Endothelial cell of hepatic sinusoid (primary cell): ENCODE measurements around the gene ASAP3.

Source experiments
- in situ Hi-C: cut with HindIII; loops from 2 replicates; pipeline ENCODE4 v1.10.0; 2017; ENCODE audit warnings: low sequenced_read_pairs

The ASAP3 gene

DNA sequence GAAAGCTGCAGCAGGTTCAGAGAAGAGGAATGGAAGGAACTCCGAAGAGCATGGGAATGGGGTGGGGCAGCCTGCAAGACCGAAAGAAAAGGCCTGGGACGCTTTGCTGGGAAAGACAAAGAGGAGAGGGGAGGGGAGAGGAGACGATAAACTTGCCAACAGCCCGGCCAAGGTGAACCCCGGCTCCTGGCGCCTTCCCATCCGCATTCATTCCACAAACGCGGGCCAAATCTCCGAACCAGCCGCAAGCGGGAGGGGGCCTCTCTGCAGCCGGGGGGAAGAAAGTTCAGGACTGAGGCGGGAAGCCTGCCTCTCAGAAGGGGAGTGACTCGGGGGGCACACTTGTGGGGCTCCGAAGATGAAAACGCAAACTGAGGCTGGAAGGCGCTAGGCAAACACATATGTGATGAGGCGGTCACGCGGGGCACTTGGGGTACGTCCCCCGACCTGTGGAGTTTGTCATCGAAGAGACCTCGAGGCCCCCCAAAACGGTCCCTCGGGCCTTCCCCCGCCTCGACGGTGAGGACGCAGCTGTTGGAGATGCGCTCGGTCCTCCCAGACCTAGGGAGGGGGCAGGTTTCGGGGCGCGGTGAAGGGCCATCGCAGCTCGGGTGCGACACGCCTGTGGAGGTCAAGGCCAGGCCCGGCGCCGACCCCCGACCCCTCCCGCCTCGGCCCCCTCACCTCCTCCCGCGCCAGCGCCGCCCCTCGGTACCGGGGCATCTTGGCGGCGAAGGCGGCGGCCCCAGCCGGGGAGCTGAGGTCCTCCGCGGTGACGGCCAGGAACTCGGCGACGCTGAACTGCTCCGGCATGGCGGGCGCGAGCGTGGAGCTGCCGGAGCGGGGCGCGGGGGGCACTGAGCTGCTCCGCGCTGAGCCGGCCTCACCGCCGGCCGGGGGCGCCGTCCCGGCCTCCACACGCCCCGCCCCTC lies at the start of gene ASAP3:
Gene ASAP3 (minus strand): TSS at position 859 of the 932 bp plus-strand sequence. CDS start 46 bp downstream, at position 813.
- in situ Hi-C loops, result no loop called here

DNA sequence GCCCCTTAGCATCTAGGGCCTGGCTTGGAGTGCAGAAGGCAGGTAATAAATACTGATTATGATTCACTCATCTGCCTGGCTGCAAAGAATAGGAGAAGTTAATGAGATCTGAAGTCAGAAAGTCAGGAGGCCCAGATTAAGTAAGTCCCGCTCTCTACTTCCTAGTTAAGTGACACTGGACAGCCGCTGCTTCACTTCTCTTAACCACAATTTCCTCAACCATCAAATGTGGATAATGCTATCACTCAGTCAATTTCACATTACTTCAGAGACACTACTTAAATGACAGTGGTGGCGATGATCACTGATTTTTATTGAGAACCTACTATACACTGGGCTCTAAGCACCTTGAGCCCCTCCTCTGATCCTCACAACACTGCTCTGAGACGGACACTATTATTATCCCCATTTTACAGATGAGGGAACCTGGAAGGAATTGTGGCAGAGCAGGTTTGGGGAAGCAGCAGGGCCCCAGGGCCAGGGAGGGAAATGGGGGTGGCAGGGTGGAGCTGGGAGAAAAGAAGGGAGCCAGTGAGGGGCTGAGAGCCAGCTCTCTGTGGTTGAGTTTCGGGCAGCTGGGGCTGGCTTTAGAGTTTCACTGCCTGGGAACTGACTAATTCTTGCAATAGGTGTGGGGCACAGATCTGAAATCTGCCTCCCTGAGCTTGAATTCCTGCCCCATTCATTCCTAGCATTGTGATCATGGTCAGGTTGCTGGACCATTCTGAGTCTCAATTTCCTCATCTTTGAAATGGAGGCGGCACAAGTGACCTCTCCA lies 49.5 kb upstream of the ASAP3 start:
- in situ Hi-C loops, result no loop called here

DNA sequence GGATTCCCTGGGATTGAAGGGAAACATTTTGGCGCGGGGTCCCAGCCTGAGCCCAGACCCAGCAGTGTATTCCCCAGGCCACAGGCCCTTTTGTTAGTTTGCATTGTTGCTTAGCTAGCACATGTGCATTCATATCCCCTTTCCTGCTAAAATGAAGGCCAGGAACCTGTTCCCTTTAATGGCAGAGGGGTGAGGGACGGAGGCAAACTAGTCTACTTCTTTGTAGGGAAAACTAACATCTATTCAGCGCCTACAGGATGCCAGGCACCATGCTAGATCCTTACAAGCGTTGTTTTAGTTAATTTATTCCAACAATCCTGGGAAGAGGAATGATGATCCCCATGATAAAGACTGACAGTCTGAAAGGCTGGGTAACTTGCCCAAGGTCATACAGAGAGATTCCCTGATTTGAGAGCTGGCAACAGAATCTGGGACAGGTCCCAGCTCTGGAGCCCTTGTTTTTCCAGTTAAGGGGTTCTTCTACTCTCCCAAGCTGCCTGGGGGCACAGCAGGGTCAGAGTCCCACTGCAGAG lies 47.6 kb upstream of the ASAP3 start:
- in situ Hi-C loops, result no loop called here

DNA sequence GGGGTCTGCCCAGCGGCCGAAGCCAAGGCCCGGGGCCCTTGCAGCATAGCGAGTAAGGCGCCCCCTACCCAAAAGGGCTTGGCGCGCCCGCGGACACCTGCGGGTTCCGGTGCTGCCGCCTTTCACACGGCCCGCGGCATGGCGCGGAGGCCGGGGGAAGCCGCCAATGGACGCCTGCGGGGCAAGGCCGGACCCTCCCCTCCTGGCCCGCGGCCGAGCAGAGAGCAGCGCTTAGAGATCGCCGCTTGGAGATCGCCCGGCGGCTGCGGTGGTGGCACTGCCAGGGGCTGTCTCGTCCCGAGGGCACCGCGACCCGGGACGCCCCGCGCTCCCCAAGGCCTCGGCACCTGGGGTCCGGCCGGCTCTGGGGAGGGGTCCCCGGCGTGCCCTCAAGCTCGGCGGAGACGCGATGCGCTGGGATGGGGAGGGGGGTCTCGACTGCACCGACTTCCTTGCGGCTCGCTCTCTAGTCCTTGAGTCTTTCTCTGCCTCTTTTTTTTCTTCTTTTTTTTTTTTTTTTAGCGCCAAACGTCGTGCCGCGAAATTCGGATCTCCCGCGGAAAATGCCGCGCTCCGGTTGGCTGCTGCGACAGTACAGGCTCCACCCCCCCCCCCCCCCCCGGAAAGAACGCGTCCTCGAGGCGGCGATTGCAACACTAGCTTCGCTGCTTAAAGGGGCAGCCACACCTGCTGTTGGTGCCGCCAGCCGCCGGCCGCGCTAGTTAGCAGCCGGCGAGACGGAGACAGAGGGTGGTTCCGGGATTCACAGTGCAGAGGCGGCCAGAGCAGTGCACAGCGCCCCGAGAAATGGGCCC lies 47.0 kb upstream of the ASAP3 start, which contains the start of gene E2F2:
Gene E2F2 (minus strand): TSS at position 487 of the 815 bp plus-strand sequence. CDS start 440 bp downstream, at position 47.
- in situ Hi-C loops, result no loop called here

DNA sequence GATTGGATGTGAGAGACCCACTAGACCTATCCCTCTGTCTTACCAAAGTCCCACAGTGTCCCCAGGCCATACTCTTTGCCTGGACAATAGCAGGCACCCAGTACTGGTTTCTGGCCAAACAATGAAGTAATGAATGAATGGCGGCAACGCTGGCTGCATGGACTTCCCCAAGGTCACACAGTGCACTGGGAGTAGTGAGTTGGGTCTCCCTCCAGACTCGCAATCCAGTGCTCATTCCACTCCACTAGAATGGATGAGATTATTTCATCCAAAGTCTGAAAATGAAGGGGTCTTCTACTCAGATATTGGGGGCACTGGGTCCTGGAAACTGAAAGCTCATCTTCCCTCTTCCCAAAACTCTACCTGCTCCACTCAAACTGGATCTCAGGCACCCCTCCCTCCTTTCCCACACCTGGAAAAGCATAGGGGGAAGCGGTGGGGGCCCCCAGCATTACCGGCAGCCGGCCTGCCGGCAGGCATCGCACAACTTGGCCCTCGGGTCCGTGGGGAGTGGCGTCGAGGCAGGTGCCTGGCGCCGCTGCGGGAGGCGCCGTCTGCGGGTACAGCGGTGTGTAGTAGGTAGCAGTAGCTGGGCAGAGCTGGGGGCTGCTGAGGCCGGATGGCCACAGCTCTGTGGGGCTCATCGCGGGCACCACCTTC lies 46.2 kb upstream of the ASAP3 start:
- in situ Hi-C loops, result no loop called here

DNA sequence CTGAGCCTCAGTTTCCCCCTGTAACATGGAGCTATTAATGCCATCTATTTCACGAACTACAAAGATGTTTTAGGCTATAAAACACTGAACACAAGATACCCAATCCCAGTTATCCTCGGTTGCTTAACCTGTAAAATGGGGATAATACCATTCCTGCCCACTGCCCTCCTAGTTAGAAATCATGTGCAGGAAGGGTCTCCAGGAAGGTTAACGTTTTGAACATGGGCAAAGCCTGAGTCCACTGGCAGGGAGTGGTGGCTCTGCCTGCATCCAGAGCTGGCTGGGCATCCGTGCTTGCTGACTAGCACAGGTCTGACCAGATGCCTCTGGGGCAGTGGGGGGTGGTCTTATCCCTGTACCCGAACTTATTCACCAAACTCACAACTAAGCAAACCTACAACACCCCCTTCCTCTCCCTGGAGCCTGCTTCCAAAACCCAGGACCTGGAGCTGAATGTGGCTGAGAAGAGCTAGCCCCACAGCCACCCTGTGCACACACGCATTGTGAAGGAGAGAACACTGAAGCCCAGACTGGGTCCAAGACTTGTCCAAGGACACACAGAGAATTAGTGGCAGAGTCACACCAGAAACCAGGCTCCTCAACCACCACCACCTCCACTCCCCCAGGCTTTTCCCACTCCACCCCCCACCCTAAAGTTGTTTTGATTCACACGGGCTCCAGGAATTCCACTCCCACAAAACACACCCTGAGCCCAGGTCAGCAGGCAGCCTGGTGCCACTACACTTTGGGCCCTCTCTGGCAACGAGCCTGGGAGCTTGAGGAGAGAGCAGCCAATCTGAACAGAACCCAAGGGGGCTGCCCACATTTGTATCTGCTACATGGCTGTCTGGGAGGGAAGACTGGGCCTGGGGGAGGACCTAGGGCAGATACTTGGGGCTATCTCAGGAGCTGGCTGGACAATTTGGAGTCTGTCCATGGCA lies 45.4 kb upstream of the ASAP3 start:
- in situ Hi-C loops, result no loop called here

DNA sequence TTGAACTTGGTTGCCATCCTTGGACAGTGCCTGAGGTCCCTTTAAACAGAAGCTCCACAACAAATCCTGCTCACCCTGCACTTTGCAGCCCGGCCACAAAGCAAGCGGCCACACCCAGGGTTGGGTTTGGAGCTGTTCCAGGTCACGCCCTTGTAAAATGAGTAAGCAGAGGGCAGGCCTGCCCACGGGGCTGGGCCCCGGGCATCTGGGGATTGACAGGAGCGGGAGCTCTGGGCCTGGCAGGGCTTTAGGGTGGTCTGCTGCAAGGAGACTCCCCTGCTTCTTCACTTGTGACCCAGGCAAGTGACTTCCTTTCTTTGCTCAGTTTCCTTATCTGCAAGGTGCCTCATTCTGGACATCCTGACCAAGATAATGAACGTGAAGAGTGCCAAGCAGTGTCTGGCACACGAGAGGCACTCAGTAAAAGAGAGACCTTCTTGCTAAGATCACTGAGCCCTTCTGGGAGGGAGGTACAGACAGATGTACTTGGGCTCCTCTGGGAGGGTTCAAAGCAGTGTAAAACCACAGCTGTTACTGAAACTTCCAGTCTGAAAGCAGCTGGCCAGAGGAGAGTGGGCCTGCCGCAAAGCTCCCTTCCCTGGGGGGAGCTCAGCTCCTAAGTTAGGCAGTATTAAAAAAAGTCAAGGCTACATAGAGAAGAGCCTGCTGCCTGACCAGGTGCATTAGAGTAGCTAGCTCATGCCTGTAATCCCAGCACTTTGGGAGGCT lies 44.4 kb upstream of the ASAP3 start:
- in situ Hi-C loops, result no loop called here

DNA sequence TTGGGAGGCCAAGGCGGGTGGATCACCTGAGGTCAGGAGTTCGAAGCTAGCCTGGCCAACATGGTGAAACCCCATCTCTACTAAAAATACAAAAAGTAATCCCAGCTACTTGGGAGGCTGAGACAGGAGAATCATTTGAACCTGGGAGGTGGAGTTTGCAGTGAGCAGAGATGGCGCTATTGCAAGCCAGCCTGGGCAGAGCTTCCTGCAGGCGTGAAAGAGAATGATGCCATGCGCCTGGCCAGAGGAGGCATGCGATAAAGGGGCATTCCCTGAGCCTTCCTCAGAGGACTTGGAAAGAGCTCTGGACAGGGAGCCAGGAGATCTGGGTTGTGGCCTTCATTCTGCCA lies 43.9 kb upstream of the ASAP3 start:
- in situ Hi-C loops, result no loop called here

DNA sequence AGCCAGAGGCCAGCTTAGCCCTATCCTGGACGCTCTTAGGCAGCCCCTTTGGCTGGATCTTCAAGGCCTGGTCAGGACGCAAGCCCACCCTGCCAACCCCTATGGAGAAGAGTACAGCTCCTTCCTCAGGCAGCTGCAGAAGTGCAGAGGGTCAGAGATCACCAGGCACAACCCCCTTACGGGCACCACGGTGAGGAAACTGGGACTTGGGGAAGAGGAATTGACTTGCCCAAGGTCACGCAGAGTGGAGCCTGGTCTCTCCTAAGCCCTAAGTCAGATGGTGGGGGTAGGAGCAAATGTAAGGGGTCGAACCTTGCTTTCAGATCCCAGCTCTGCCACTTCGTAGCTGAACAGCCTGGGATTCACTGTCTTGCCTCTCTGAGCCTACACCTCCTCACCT lies 43.4 kb upstream of the ASAP3 start:
- in situ Hi-C loops, result no loop called here

DNA sequence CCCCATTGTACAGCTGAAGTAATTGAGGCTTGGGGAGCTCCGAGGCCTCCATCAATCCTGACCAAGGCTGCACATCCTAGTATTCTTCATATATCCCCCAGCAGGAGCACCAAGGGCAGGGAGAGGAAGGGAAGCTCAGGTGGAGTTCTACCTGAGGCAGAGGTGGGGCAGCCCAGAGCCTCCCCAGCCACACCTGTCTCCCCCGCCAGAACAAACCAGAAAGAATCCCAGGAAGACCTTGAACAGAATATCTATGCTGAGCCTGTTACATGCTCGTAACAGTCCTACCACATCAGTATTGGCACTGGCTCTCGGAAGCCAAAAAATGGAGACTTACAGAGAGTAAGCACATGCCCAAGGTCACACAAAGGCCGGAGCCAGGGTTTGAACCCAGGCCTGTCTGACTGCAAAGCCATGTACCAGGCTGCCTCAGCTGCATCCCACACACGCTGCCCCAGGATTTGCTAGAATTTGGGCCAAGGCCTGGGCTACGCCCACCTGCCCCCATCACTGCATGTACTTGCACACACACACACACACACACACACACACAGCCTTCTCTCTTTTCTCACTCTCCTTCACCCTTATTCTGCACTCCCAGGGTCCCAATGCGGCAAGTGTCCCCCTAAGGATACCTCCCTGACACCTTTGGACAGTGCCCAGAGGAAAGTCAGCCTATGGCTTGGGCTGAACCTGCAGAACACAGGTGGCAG lies 42.5 kb upstream of the ASAP3 start:
- in situ Hi-C loops, result no loop called here

DNA sequence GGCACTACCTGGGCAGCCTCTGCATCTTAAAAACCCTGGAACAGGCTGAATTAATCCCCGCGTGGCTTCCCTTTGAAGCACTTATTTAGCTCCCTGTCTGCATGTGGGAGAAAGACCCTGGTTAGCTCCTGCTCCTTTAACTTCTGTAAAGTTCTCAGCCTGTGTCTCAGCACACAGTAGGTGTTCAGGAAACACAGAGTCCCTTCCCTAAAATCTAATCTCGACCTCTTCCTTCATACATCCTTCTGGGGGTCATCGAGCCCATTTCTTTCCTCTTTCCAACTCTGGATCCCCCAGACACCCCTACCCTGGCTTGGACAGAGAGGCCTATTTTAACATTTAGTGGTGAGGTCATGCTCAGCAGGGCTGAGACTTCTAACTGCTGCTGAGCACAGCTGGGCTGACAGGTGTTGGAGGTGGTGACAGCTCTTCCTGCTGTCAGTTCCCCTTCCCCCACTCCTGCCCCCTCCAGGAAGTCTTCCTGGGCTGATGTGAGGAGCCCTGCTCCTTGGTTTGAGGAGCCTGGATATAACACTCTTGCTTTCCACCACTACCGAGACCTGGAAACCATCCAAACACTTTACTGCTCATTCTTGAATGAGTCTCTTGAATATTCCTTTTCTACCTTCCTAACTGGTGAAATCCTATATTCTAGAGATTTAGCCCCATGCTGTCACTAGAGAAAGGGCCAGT lies 41.7 kb upstream of the ASAP3 start:
- in situ Hi-C loops, result no loop called here

DNA sequence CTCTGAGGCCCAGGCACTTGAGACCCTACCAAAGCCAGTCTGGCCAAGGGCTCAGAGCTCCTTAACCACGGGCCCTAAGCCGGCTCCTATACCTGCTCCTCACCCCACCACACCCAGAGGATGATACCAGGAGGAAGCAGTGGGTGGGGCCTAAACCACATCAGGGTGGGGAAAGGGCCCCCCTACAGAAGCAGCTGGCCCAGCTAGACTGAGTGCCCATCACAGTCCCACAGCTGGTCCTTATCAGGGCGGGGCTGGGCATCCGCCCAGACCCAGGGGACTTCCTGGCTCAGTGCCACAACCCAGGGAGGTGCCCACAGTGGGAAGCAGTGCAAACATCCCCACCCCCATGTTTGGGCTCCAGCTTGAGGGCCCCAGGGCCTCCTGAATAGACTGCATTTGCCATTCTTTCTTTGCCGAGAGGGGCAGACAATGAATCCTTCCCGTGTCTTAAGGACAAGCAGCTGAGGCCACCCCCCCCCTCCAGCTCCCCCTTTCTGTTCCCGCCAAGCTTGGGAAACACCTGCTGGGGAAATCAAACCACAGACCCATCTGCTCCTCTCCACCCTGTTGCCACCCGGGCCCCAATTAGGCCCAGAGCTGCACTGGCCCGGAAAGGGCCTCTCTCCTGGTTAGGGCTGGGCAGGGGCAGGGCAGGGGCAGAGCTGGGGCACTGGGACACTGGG lies 40.9 kb upstream of the ASAP3 start:
- in situ Hi-C loops, result no loop called here

DNA sequence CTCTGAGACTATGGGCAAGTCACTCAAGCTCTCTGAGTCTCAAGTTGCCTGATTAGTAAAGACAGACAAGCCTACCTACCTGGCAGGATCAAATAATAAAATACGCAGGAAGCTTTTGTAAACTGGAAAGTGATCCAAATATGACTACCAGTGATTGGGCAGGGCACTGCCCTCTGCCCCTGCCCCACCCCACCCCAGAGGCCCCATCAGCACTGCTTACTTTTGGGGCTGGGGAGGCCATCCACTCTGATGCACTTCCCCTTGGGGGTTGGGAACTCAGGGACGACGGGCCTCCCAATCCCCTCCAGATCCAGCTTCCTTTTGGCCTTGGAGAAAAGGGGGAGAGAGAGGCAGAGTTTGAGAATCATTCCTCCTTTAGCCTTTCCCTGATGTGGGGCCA lies 40.2 kb upstream of the ASAP3 start:
- in situ Hi-C loops, result no loop called here

DNA sequence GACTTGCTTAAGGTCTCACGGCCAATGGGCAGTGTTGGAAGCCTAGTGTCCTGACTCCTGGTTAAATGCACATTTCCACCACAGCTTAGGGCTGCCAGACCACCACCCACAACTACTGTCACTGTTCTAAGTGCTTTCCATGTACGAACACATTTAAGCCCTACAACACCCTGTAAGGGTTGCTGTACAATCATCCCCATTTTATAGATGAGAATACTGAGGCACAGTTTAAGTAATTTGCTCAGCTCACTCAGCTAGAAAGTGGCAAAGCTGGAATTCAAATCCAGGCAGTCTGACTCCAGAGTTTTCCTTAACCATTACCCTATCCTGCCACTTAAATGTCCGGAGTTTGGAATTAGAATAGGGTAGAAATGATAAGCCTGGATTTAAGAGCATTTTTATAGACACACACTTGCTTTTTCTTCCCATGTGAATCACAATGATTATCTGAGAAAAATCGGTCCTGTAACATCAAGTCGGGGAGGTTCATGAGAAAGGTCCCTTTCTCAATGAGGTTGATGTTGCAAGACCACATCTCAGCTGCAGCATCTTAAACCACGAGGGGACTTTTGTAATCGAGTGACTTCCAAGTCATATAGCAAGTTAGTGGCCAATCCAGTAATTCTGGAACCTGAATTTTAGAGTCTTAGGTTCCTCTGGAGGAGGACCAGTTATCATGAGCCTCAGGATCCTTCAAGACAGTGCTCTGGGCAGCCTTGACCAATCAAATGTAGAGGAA lies 38.4 kb upstream of the ASAP3 start:
- in situ Hi-C loops, result no loop called here

DNA sequence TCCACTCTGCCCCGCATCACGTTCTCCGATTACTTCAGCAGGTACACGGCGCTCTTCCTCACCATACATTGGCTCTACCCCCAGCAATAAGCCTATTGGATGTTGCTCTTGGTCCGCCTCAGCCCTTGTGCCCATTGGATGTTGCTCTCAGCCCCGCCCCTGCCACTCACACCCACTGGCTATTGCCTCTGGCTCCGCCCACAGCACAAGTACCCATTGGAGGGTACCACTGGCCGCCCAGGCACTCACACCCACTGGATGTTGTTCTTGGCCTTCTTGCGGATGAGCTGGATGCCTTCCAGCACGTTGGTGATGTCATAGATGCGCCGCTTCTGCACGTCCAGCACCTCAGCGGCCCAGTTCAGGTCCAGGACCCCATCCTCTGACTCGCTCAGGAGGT lies 37.6 kb upstream of the ASAP3 start:
- in situ Hi-C loops, result no loop called here

DNA sequence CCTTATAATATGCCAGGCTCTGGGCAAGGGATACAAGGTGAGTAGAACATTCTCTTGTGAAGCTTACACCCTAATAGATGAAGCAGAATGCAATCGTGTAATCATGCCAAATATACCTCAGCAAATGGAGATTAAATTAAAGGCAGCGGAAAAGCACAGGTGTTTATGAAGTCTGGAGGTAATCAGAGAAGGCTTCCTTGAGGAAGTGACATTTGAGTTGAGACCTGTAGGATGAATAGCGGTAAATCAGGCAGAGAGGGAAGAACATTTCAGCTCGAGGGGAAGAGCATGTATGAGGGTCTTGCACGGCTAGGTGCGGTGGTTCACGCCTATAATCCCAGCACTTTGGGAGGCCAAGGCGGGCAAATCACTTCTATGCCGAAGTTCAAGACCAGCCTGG lies 33.6 kb upstream of the ASAP3 start:
- in situ Hi-C loops, result no loop called here
